BJ (cell line): Measurements from ENCODE around the gene KRI1. TPM values are rescaled to one million over a fixed set of nuclear protein-coding genes. Genes with fewer than 3 reads are reported as not detected.

Experiments used
- CTCF ChIA-PET: fragments of 350-600 bp; formaldehyde crosslinking; extraction: SDS; loops from one replicate; lab custom pipeline; 2021; ENCODE audit warnings: antibody characterized with exemption, inconsistent platforms; lab: Yijun Ruan, JAX
- POLR2A ChIA-PET: fragments of 300-600 bp; sonication (Branson Sonifier 250); formaldehyde crosslinking; extraction: SDS; loops from one replicate; lab custom pipeline; 2021; ENCODE audit warnings: antibody characterized with exemption; lab: Charles Lee
- DNase-seq: peaks from one replicate; pipeline ENCODE4 v3.0.0-alpha.2; 2011; ENCODE audit warnings: low read depth
- H3K27me3 ChIP-seq: 2 replicates; pipeline ENCODE4 v1.6.0; 2011; ENCODE audit warnings: low read length; ENCODE audit not compliant: control insufficient read depth, insufficient read depth
- H3K36me3 ChIP-seq: 2 replicates; pipeline ENCODE4 v1.5.1; 2011; ENCODE audit warnings: low read length; ENCODE audit not compliant: control insufficient read depth, insufficient read depth
- H3K4me3 ChIP-seq: 2 replicates; pipeline ENCODE4 v1.5.1; 2011; ENCODE audit warnings: low read depth, mild to moderate bottlenecking, control low read depth, low read length
- polyA plus RNA-seq: library from polyadenylated mRNA; depleted of rRNA; stranded (reverse); fragments of >200 nt; gene quantifications from 2 replicates; pipeline ENCODE4 v1.2.3, GENCODE V29; 2011
- TF ChIP-seq, protein P1 (sequence below): IDR thresholded peaks from 2 replicates; pipeline ENCODE4 v1.5.1; 2011; ENCODE audit warnings: low read depth, mild to moderate bottlenecking, control low read depth, inconsistent platforms, low read length, moderate library complexity; ENCODE audit not compliant: insufficient read depth

KRI1 gene
- polyA plus RNA-seq, 1 experiment, result 10.0 TPM

DNA sequence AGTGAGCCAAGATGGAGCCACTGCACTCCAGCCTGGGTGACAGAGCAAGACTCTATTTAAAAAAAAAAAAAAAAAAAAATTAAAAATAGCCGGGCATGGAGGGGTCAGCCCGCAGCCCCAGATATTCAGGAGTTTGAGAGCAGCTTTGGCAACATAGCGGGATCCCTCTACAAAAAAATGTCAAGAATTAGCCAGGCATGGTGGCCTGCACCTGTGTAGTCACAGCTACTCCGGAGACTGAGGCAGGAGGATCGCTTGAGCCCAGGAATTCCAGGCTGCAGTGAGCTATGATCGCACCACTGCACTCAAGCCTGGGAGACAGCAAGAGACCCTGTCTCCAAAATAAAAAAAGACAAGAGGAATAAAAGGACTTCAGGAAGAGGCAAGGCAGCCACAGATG lies 20.6 kb upstream of the KRI1 start:
- H3K36me3 ChIP-seq, result no peaks in the 10 kb centered on the region
- TF ChIP-seq, protein P1, sequence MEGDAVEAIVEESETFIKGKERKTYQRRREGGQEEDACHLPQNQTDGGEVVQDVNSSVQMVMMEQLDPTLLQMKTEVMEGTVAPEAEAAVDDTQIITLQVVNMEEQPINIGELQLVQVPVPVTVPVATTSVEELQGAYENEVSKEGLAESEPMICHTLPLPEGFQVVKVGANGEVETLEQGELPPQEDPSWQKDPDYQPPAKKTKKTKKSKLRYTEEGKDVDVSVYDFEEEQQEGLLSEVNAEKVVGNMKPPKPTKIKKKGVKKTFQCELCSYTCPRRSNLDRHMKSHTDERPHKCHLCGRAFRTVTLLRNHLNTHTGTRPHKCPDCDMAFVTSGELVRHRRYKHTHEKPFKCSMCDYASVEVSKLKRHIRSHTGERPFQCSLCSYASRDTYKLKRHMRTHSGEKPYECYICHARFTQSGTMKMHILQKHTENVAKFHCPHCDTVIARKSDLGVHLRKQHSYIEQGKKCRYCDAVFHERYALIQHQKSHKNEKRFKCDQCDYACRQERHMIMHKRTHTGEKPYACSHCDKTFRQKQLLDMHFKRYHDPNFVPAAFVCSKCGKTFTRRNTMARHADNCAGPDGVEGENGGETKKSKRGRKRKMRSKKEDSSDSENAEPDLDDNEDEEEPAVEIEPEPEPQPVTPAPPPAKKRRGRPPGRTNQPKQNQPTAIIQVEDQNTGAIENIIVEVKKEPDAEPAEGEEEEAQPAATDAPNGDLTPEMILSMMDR, result no peak
- peaks cover 7% of the 10 kb centered on the region for H3K27me3 ChIP-seq
- POLR2A ChIA-PET, result no interaction called here
- no peak overlapping the region for H3K4me3 ChIP-seq
- CTCF ChIA-PET, result interaction anchor here (12.5 kb wide), 1 partner anchor 58 kb away, joined by 374 read pairs; no protein-coding TSS in a partner anchor
- no peak for DNase-seq

DNA sequence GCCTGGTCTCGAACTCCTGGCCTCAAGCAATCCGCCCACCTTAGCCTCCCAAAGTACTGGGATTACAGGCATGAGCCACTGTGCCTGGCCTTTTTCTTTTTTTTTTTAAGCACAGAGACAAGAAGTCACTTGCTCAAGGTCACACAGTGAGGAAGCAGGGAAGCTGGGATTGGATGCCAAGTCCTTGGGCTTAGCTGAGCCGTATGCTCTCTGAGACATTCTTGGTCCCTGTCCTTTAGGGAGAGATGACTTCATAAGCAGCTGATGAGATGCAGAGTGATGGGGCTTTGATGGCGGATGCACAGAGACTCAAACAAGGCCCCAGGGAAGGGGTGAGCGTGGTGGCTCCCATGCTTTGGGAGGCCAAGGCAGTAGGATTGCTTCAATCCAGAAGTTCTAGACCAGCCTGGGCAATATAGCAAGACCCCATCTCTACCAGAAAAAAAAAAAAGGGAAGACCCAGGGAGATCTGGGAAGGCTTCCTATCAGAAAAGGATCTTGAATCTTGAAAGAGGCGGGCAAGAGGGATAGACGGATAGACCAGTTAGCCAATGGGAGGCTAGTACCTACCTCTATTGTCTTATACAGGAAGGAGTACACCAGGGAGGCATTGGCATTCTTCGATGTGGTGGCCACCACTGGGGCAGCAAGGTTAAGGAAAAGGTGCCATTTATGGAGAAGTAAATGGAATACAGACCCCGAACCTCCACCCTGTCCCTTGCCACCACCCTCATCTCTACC lies 17.4 kb upstream of the KRI1 start:
- Histone ChIP-seq H3K4me3 (no peak overlapping the region), H3K27me3 (peaks cover 7% of the 10 kb centered on the region), H3K36me3 (no peaks in the 10 kb centered on the region)
- POLR2A ChIA-PET, result no interaction called here
- CTCF ChIA-PET, result interaction anchor here (1.0 to 12.5 kb wide), 3 partner anchors 9 to 61 kb away, joined by 3 to 374 read pairs (median 54); no protein-coding TSS in a partner anchor
- TF ChIP-seq, protein P1, result no peak
- DNase-seq, result no peak

DNA sequence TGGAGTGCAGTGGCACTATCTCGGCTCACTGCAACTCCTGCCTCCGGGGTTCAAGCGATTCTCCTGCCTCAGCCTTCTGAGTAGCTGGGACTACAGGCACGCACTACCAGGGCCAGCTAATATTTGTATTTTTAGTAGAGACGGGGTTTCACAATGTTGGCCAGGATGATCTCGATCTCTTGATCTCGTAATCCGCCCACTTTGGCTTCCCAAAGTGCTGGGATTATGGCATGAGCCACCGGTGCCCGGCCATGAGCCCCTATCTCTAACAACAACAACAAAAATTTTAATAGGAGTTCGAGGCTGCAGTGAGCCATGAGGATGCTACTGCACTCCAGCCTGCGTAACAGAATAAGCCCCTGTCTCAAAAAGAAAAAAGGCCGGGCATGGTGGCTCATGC lies 16.3 kb upstream of the KRI1 start:
- peaks cover 4% of the 10 kb centered on the region for H3K27me3 ChIP-seq
- TF ChIP-seq, protein P1, result no peak
- CTCF ChIA-PET, result interaction anchor here (0.7 to 12.5 kb wide), 25 partner anchors 9 to 158 kb away, joined by 3 to 374 read pairs (median 5); partner anchors contain the start of genes KRI1 and QTRT1
- DNase-seq, result no peak
- H3K4me3 ChIP-seq, result no peak overlapping the region
- no peaks in the 10 kb centered on the region for H3K36me3 ChIP-seq
- POLR2A ChIA-PET, result no interaction called here

DNA sequence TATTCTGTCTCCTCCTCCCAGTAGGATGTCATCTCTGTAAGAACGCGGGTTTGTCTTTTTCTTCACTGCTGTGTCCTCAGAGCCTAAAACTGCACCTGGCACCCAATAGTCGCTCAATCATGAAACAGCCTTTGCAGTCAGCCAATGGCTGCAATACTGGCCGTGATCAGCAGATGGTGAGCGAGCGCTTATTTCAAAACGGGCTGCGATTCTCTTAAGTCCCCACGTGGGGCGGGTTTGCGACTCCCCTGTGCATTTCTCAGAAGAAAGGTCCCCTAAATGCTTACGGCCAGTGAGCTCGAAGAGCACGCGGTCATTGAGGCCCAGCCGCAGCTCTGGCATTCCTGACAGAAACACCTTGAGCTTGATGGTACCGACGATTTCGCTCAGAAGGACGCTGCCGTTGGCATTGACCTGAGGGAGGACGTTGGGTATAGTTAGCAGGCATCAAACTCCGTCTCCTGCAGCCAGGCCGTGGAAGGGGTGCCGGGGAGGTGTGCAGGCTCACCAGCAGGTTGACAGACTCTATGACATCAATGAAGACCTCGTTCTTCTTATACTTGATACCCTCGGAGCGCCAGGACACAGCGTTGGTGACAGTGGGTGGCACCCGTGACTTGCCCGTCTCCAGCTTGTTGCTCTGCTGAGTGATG lies 15.3 kb upstream of the KRI1 start:
- Histone ChIP-seq H3K27me3 (no peaks in the 10 kb centered on the region), H3K36me3 (no peaks in the 10 kb centered on the region), H3K4me3 (no peak overlapping the region)
- ChIA-PET POLR2A (no interaction called here), CTCF (interaction anchor here (0.6 to 12.5 kb wide), 45 partner anchors 8 to 174 kb away, joined by 3 to 374 read pairs (median 4); partner anchors contain the start of genes DNM2, KRI1, QTRT1 and S1PR5)
- DNase-seq, result peak; percentile 46
- TF ChIP-seq, protein P1, result peak; percentile 97

DNA sequence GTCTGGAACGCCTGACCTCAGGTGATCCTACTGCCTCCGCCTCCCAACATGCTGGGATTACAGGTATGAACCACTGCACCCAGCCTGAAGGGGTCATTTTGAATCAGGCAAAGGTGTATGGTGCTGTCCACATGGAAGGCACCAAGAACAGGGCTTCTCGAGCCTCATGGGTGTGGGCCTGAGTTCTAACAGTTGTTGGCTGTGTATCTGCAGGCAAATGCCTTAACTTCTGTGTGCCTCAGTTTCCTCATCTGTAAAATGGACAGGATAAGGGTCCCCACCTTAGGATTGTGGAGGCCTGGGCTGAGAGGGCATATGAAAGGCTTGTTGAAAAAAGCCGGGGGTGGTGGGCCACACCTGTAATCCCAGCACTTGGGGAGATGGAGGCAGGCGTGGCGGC lies 12.1 kb upstream of the KRI1 start:
- no peak for DNase-seq
- ChIA-PET CTCF (interaction anchor here (4.7 to 12.5 kb wide), 2 partner anchors 67 to 121 kb away, joined by 115 to 374 read pairs; partner anchors contain the start of gene QTRT1), POLR2A (no interaction called here)
- no peak overlapping the region for H3K4me3 ChIP-seq
- TF ChIP-seq, protein P1, result no peak
- no peaks in the 10 kb centered on the region for H3K36me3 ChIP-seq
- no peaks in the 10 kb centered on the region for H3K27me3 ChIP-seq
